ENCODE data around the gene SYNJ2. TPM values are rescaled to one million over a fixed set of nuclear protein-coding genes. Genes with fewer than 3 reads are reported as not detected.

The SYNJ2 gene
- polyA plus RNA-seq, 2 of the 4 experiments (the other 2 are of a cell fraction) = 22.3 to 26.5 TPM

DNA sequence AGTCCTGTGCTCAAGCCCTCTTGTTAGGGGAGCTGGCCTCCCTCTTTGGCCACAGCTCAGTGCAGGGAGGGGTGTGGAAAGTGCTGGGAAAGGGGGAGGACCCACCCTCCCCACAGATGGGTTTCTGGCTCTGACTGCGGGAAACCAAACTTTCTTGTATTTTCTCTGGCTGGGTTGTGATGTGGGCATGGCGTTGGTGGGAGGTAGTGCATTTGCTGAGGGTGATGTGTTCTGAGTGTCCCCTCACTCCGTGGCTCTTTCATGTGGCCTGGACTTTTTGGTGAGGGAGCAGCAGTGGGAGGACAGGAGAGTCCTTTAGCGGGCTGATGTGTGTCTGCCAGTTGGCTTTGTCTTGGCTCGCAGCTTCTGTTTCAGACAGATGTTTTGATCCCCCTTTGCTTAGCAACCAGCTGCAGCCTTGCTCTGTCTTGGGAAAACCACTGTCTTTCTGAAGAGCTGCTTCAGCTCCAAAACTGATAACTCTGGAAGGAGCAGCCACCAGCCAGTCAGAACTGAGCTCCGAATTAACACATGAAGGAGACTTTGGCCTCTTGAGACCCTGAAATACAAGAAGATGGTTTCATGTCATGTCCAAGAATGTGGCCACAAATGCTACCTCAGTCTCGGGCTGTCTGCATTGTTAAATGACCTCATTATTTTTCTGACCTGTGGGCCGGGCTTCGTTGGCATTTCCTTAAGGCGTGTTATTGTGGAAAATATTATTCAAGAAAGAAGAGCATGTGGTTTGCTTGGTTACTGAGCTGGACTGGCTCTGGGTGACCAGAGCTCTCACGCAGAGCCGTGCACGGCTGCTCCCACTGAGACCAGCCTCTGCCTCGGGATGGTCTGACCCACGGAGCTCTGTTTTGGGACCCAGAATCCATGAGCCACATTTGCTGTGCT, 21.5 kb downstream of the SYNJ2 start:
- ATAC-seq (peak in 1 of 2 experiments; percentile 20; a peak in 2 of 6 replicates), DNase-seq (ENCODE audit: low read depth in 1 of 2, low spot score in 1 of 2) (no peak), FAIRE-seq (no peak)
- Histone ChIP-seq H3K4me1 (peaks cover 27% of the 10 kb centered on the region; the same call in 2 of the 3 replicates), H3K4me2 (no peak overlapping the region), H3K27ac (peak overlapping the region in 1 of 2 experiments; percentile 56; a peak in 1 of 6 replicates), H3K9me3 (no peaks in the 10 kb centered on the region), H3K4me3 (no peak overlapping the region)
- TF ChIP-seq MAFK (IDR thresholded peaks at IDR 0.05; ENCODE audit: partially characterized antibody) (no peak), FOXS1 (CRISPR knock-in tag; IDR thresholded peaks at IDR 0.05) (no peak), CHD4 (IDR thresholded peaks at IDR 0.05; ENCODE audit: borderline replicate concordance) (no peak), JUN (IDR thresholded peaks at IDR 0.05) (no peak), CEBPB (IDR thresholded peaks at IDR 0.05) (no peak), KDM5A (IDR thresholded peaks at IDR 0.05) (no peak), POLR2A (IDR thresholded peaks at IDR 0.05; ENCODE audit: low read length) (no peak), HDAC2 (IDR thresholded peaks at IDR 0.05) (no peak), GATA3 (IDR thresholded peaks at IDR 0.05; ENCODE audit: borderline replicate concordance) (no peak)
- ChIA-PET CTCF (interaction anchor here (0.6 to 2.5 kb wide), 5 partner anchors 9 to 247 kb away, joined by 3 to 9 read pairs (median 3); no protein-coding TSS in a partner anchor), POLR2A (no interaction called here)
- 86% methylated on average over 9 of the region's 15 CpGs for WGBS (ENCODE audit: missing lambda C conversion rate)

DNA sequence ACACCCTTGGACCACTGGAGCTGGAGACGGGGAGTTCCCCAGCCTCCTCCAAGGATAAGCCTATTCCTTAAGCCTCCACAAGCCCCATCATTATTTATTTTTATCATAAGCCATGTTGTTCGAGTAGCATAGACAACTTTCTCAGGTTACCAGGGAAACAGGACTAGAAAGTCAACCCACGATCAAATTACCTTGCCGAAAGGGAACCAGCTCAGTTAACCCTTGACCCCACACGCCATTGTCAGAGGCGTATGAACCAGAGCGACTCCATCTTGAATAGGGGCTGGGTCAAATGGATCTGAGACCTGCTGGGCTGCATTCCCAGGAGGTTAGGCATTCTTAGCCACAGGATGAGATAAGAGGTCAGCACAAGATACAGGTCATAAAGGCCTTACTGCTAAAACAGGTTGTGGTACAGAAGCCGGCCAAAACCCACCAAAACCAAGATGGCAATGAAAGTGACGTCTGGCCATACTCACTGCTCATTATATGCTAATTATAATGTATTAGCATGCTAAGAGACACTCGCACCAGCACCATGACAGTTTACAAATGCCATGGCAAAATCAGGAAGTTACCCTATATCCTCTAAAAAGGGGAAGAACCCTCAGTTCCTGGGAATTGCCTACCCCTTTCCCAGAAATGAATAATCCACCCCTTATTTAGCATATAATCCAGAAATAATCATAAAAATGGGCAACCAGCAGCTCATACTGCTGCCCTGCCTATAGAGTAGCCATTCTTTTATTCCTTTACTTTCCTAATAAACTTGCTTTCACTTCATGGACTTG, 22.4 kb downstream of the SYNJ2 start:
- Histone ChIP-seq H3K4me2 (no peak overlapping the region), H3K27ac (no peak overlapping the region), H3K9me3 (no peaks in the 10 kb centered on the region), H3K4me1 (peaks cover 28% of the 10 kb centered on the region; the same call in 2 of the 3 replicates), H3K4me3 (no peak overlapping the region)
- no peak for ATAC-seq
- WGBS (ENCODE audit: missing lambda C conversion rate) = 95% methylated on average over 10 of the region's 10 CpGs
- DNase-seq (ENCODE audit: low read depth in 1 of 2, low spot score in 1 of 2) = no peak
- 0 out of 2 replicates have a peak, but pooled peaks have one; percentile 27 for TF ChIP-seq HEYL (CRISPR knock-in tag; IDR thresholded peaks at IDR 0.05)
- no peak for TF ChIP-seq ZSCAN20 (CRISPR knock-in tag; IDR thresholded peaks at IDR 0.05)
- FAIRE-seq = no peak
- CTCF ChIA-PET = interaction anchor here (0.6 kb wide), 1 partner anchor 9 kb away, joined by 3 read pairs; no protein-coding TSS in a partner anchor
- POLR2A ChIA-PET = no interaction called here

DNA sequence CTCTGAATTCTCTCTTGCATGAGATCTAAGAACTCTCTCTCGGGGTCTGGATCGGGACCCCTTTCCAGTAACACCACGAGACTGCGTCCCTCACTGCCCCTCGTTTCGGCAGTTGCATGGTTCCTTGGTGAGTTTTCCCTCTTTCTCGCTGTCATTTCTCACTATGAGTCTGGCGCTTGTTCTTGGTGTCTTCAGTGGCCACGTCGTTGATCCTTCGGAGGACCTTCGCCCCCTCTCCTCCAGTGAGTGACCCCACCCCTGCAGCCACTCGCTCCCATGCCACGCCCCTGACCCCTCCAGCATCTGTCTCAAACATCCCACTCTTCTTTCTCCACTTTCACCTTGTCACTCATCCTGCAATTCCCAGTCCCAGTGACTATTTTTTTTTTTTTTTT, 23.0 kb downstream of the SYNJ2 start:
- Histone ChIP-seq H3K27ac (no peak overlapping the region), H3K9me3 (no peaks in the 10 kb centered on the region), H3K4me3 (no peak overlapping the region), H3K4me1 (peaks cover 27% of the 10 kb centered on the region; the same call in 2 of the 3 replicates), H3K4me2 (no peak overlapping the region)
- WGBS (ENCODE audit: missing lambda C conversion rate) = 93% methylated on average over 14 of the region's 14 CpGs
- FAIRE-seq = no peak
- DNase-seq (ENCODE audit: low read depth in 1 of 2, low spot score in 1 of 2) = no peak
- TF ChIP-seq ZFP36 (IDR thresholded peaks at IDR 0.05; ENCODE audit: borderline replicate concordance, partially characterized antibody) = no peak
- no peak for TF ChIP-seq ZNF302 (CRISPR knock-in tag; IDR thresholded peaks at IDR 0.05)
- no peak for TF ChIP-seq HOXA7 (CRISPR knock-in tag; IDR thresholded peaks at IDR 0.05)
- TF ChIP-seq, protein P1, sequence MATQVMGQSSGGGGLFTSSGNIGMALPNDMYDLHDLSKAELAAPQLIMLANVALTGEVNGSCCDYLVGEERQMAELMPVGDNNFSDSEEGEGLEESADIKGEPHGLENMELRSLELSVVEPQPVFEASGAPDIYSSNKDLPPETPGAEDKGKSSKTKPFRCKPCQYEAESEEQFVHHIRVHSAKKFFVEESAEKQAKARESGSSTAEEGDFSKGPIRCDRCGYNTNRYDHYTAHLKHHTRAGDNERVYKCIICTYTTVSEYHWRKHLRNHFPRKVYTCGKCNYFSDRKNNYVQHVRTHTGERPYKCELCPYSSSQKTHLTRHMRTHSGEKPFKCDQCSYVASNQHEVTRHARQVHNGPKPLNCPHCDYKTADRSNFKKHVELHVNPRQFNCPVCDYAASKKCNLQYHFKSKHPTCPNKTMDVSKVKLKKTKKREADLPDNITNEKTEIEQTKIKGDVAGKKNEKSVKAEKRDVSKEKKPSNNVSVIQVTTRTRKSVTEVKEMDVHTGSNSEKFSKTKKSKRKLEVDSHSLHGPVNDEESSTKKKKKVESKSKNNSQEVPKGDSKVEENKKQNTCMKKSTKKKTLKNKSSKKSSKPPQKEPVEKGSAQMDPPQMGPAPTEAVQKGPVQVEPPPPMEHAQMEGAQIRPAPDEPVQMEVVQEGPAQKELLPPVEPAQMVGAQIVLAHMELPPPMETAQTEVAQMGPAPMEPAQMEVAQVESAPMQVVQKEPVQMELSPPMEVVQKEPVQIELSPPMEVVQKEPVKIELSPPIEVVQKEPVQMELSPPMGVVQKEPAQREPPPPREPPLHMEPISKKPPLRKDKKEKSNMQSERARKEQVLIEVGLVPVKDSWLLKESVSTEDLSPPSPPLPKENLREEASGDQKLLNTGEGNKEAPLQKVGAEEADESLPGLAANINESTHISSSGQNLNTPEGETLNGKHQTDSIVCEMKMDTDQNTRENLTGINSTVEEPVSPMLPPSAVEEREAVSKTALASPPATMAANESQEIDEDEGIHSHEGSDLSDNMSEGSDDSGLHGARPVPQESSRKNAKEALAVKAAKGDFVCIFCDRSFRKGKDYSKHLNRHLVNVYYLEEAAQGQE (IDR thresholded peaks at IDR 0.05) = no peak
- no peak for TF ChIP-seq ZSCAN20 (CRISPR knock-in tag; IDR thresholded peaks at IDR 0.05)
- TF ChIP-seq RARB (CRISPR knock-in tag; IDR thresholded peaks at IDR 0.05) = no peak
- TF ChIP-seq, protein P2, sequence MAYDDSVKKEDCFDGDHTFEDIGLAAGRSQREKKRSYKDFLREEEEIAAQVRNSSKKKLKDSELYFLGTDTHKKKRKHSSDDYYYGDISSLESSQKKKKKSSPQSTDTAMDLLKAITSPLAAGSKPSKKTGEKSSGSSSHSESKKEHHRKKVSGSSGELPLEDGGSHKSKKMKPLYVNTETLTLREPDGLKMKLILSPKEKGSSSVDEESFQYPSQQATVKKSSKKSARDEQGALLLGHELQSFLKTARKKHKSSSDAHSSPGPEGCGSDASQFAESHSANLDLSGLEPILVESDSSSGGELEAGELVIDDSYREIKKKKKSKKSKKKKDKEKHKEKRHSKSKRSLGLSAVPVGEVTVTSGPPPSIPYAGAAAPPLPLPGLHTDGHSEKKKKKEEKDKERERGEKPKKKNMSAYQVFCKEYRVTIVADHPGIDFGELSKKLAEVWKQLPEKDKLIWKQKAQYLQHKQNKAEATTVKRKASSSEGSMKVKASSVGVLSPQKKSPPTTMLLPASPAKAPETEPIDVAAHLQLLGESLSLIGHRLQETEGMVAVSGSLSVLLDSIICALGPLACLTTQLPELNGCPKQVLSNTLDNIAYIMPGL (CRISPR knock-in tag; IDR thresholded peaks at IDR 0.05; ENCODE audit: borderline replicate concordance) = no peak
- ChIA-PET POLR2A (interaction anchor here (0.7 kb wide), 1 partner anchor 39 kb away, joined by 6 read pairs; no protein-coding TSS in a partner anchor), CTCF (no interaction called here)
- no peak for ATAC-seq
